Gastroesophageal sphincter (tissue), 4 donors: ENCODE data around the gene SLC25A10. TPM values are rescaled to one million over a fixed set of nuclear protein-coding genes. Genes with fewer than 3 reads are reported as not detected.

ENCODE experiments used
- ATAC-seq: fragments of 150-250 bp; one replicate; pipeline ENCODE4 v1.9.1; 2016; ENCODE audit warnings: mild to moderate bottlenecking, moderate library complexity
- H3K27ac ChIP-seq, 4 donors: fragments of 200-600 bp; sonication (generic) in 3 of 4; 1 replicate in 3 of 4; 2 replicates in 1 of 4; pipeline ENCODE4 v1.5.1; 2016 to 2019
- H3K27me3 ChIP-seq: fragments of 200-600 bp; sonication (generic); one replicate; pipeline ENCODE4 v1.5.1; 2019
- H3K36me3 ChIP-seq, 2 donors: fragments of 200-600 bp; sonication (generic); one replicate each; pipeline ENCODE4 v1.5.1; 2019; ENCODE audit warnings: control low read depth in 1 of 2
- H3K4me1 ChIP-seq, 3 donors: fragments of 200-600 bp; sonication (generic); 1 replicate in 2 of 3; 2 replicates in 1 of 3; pipeline ENCODE4 v1.5.1; 2016 to 2019; ENCODE audit warnings: control low read depth in 2 of 3
- H3K4me3 ChIP-seq, 2 donors: fragments of 200-600 bp; sonication (generic); one replicate each; pipeline ENCODE4 v1.5.1; 2019; ENCODE audit warnings: mild to moderate bottlenecking in 1 of 2, moderate library complexity in 1 of 2
- H3K9me3 ChIP-seq, 3 donors: fragments of 200-600 bp; sonication (generic); one replicate each; pipeline ENCODE4 v1.5.1; 2017 to 2019; ENCODE audit warnings: control low read depth in 2 of 3
- CTCF ChIP-seq, 4 experiments: fragments of 200-600 bp in 2 of 4; fragments of 450-650 bp in 2 of 4; sonication (generic) in 1 of 4; IDR thresholded peaks; one replicate each; pipeline ENCODE4 v1.5.1; 2017 to 2019; ENCODE audit warnings: antibody characterized with exemption in 4 of 4, mild to moderate bottlenecking in 2 of 4, moderate library complexity in 2 of 4
- EP300 ChIP-seq: sonication (generic); formaldehyde crosslinking; IDR thresholded peaks from one replicate; pipeline ENCODE4 v1.6.1; 2017; ENCODE audit warnings: antibody characterized with exemption, mild to moderate bottlenecking
- POLR2A ChIP-seq, 2 donors: fragments of 450-650 bp; IDR thresholded peaks; one replicate each; pipeline ENCODE4 v1.6.1; 2017; ENCODE audit warnings: antibody characterized with exemption in 2 of 2, mild to moderate bottlenecking in 2 of 2, moderate library complexity in 1 of 2
- POLR2AphosphoS5 ChIP-seq: sonication (generic); formaldehyde crosslinking; IDR thresholded peaks from one replicate; pipeline ENCODE4 v1.6.1; 2017; ENCODE audit warnings: antibody characterized with exemption
- WGBS, 2 donors: methylation state at CpG; one replicate each; pipeline ENCODE4 v1.1.5; 2018; ENCODE audit warnings: low coverage in 1 of 2; 5-methylcytosine and 5-hydroxymethylcytosine counted together
- total RNA-seq, 4 donors: library from RNA; depleted of rRNA; stranded (reverse); fragments of >200 nt; gene quantifications; one replicate each; pipeline ENCODE4 v1.1.0, GENCODE V29; 2016

The SLC25A10 gene
- total RNA-seq: 1 to 10 TPM; 3.0 to 8.8 (median 5.0) TPM

DNA sequence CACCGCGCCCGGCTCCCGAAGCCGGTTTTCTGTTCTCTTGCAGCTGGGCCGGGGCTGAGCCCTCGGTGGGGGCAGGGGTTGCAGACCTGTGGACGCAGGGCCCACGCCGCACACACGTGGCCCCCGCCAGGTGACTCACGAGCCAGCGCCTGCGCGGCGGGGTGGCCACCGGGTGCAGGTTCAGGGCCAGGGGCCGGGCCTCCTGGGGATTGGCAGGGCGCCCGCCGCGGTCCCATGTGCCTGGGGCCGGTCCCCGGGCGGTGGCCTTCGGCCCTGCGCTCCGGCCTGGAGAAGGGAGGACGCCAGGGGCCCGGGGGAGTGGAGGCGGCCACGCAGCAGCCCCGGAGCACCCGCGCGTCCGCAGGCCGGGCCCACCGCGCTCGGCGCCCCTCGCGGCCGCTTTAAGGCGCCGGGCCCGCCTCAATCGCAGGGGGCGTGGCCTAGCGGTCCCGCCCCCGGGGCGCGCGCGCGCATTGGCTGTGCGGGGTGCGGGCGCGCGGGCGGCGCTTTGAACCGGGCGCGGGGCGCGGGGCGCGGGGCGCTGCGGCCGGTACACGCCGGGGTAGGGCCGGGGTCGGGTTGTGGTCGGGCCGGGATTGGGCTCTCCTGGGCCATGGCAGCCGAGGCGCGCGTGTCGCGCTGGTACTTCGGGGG is at the start of gene SLC25A10:
SLC25A10 (plus strand) TSS at position 471 of the 654 bp plus-strand sequence; CDS start at position 614, 143 bp downstream.
- Histone ChIP-seq H3K36me3 (peaks cover 0 to 16% of the 10 kb centered on the region in 2 donors), H3K4me1 (peaks cover 0 to 41% (median 28%) of the 10 kb centered on the region in 3 donors), H3K27me3 (no peaks in the 10 kb centered on the region), H3K4me3 (peak within 1 kb of the TSS; percentile 75 to 87), H3K9me3 (no peaks in the 10 kb centered on the region), H3K27ac (peak within 1 kb of the TSS in 3 of 4 donors; percentile 56 to 77 (median 68))
- WGBS, 2 donors: 0% methylated on average over 1 of the region's 89 CpGs; no CpG with 5 or more reads in 1 of the 2 donors
- peak; percentile 88 for ATAC-seq
- TF ChIP-seq CTCF (IDR thresholded peaks at IDR 0.05) (peak in 2 of 4 experiments; percentile 53 to 54), POLR2A (IDR thresholded peaks at IDR 0.05) (peak; percentile 21 to 51), EP300 (no peak), POLR2AphosphoS5 (no peak)

- H3K36me3 ChIP-seq: peaks cover 0 to 17% of the 10 kb centered on the region in 2 donors
- H3K9me3 ChIP-seq: no peaks in the 10 kb centered on the region
- peaks cover 0 to 36% (median 21%) of the 10 kb centered on the region in 3 donors for H3K4me1 ChIP-seq
- no peak overlapping the region for H3K27ac ChIP-seq
- TF ChIP-seq POLR2AphosphoS5 (no peak), CTCF (IDR thresholded peaks at IDR 0.05) (no peak), POLR2A (IDR thresholded peaks at IDR 0.05) (no peak), EP300 (no peak)
- 83% methylated on average over 1 of the region's 7 CpGs; no CpG with 5 or more reads in 1 of the 2 donors for WGBS, 2 donors
- no peaks in the 10 kb centered on the region for H3K27me3 ChIP-seq
- H3K4me3 ChIP-seq: no peak overlapping the region
- no peak for ATAC-seq
Measured at GRCh38 chr17:81664051-81664470, 48.0 kb upstream of the SLC25A10 start.

DNA sequence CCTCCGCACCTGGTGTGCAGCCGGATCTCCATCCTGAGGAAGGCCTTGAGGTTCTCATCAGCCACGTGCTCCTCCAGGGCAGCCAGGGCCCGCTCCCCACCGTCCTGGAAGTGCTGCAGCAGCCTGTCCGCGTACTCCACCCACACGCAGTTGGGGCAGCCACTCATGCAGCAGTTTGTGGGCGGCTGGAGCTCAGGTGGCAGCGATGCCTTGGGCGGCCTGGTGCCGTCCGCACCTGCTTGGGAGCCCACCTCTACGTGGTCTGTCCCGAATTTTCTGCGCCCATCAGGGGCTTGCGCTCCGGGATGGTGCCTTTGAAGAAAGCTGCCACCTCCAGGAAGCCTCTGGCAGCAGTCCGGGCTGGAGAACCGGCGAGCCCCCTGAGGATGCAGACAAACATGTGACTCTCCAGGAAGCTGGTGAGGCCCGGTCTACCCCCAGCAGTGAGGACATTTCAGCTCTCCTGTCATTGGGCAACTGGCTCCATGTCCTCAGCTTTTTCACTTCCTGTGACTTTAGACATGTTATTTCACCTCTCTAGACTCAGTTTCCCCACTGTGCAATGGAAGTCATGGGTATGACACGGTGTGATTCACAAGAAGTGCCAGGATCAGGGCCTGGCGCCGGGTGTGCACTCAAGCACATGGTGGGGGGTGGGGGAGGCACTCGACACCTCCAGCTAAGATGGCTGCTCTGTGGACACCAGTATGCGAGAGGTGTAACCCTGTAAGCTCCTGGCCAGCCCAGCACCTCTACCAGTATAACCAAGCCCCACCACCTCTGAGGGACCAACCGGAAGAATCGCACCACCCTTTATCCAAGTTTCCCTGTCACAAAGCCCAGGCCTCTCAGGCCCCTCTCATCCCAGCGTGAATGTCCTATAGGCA is 46.6 kb upstream of the SLC25A10 start:
- no peak for TF ChIP-seq POLR2AphosphoS5
- no peak for TF ChIP-seq EP300
- no peak for TF ChIP-seq CTCF (IDR thresholded peaks at IDR 0.05)
- no peak for TF ChIP-seq POLR2A (IDR thresholded peaks at IDR 0.05)
- Histone ChIP-seq H3K4me1 (peaks cover 0 to 40% (median 21%) of the 10 kb centered on the region in 3 donors), H3K4me3 (peak overlapping the region; percentile 76 to 88), H3K36me3 (peaks cover 0 to 31% of the 10 kb centered on the region in 2 donors), H3K9me3 (no peaks in the 10 kb centered on the region), H3K27me3 (no peaks in the 10 kb centered on the region), H3K27ac (peak overlapping the region; percentile 76 to 97 (median 90))
- WGBS, 2 donors: 0% methylated on average over 2 to 4 of the region's 30 CpGs
- no peak for ATAC-seq

DNA sequence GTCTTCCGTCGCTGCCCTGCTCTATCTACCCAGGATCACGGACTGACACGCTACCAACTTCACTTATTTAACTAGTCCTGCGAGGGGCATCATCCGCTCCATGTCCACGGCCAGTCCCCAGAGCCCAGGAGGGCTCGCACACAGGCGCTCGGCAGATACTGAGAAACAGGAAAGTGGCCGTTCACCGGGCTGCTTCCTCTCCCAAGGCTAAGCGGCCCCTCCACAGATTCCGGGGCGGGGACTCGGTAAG is 46.1 kb upstream of the SLC25A10 start:
- Histone ChIP-seq H3K27me3 (no peaks in the 10 kb centered on the region), H3K36me3 (peaks cover 0 to 36% of the 10 kb centered on the region in 2 donors), H3K9me3 (no peaks in the 10 kb centered on the region), H3K4me3 (peak overlapping the region; percentile 76 to 88), H3K27ac (peak overlapping the region; percentile 76 to 97 (median 90)), H3K4me1 (peaks cover 0 to 40% (median 21%) of the 10 kb centered on the region in 3 donors)
- ATAC-seq: peak; percentile 23
- TF ChIP-seq POLR2A (IDR thresholded peaks at IDR 0.05): no peak
- no peak for TF ChIP-seq CTCF (IDR thresholded peaks at IDR 0.05)
- TF ChIP-seq POLR2AphosphoS5: no peak
- no peak for TF ChIP-seq EP300
- 0 to 6% methylated on average over 1 to 5 of the region's 16 CpGs for WGBS, 2 donors
